HCT116 (cell line): ENCODE data around the gene TMEM62.

ENCODE experiments used
- CEBPB ChIP-seq: IDR thresholded peaks from 2 replicates; pipeline ENCODE4 v1.6.1; 2012; ENCODE audit warnings: low read depth
- CTCF ChIP-seq, 3 experiments: fragments of 200-600 bp in 1 of 3; sonication (generic) in 1 of 3; IDR thresholded peaks in 2 of 3; conservative IDR thresholded peaks in 1 of 3; 2 replicates each; pipeline ENCODE4 v1.5.1; 2012 to 2017; ENCODE audit warnings: low read depth in 2 of 3, low read length in 2 of 3, antibody characterized with exemption in 1 of 3, borderline replicate concordance in 1 of 3, control low read depth in 1 of 3, mild to moderate bottlenecking in 1 of 3, mixed read lengths in 1 of 3, mixed run types in 1 of 3, moderate library complexity in 1 of 3; ENCODE audit not compliant: insufficient read depth in 1 of 3
- EGR1 ChIP-seq: IDR thresholded peaks from 2 replicates; pipeline ENCODE4 v1.6.1; 2012; ENCODE audit warnings: low read depth
- EZH2 ChIP-seq: fragments of 200-600 bp; sonication (generic); IDR thresholded peaks from 2 replicates; pipeline ENCODE4 v1.6.1; 2017; ENCODE audit warnings: antibody characterized with exemption, mixed run types
- EZH2phosphoT487 ChIP-seq: fragments of 200-600 bp; IDR thresholded peaks from 2 replicates; pipeline ENCODE4 v1.6.1; 2018; ENCODE audit warnings: antibody characterized with exemption, borderline replicate concordance
- FOSL1 ChIP-seq: IDR thresholded peaks from 2 replicates; pipeline ENCODE4 v1.6.1; 2012; ENCODE audit warnings: low read depth
- MAX ChIP-seq: IDR thresholded peaks from 2 replicates; pipeline ENCODE4 v1.6.1; 2012
- POLR2A ChIP-seq: IDR thresholded peaks from 2 replicates; pipeline ENCODE4 v1.7.0; 2011; ENCODE audit warnings: borderline replicate concordance; ENCODE audit not compliant: insufficient read depth, insufficient read length; ENCODE audit errors: extremely low read depth
- POLR2AphosphoS5 ChIP-seq: IDR thresholded peaks from 2 replicates; pipeline ENCODE4 v1.6.1; 2011; ENCODE audit warnings: mild to moderate bottlenecking, low read depth, low read length, moderate library complexity
- RAD21 ChIP-seq: IDR thresholded peaks from 2 replicates; pipeline ENCODE4 v1.6.1; 2012; ENCODE audit warnings: low read depth, mild to moderate bottlenecking
- YY1 ChIP-seq: IDR thresholded peaks from 2 replicates; pipeline ENCODE4 v1.6.1; 2011; ENCODE audit warnings: low read length, low read depth, moderate library complexity, mild to moderate bottlenecking; ENCODE audit not compliant: insufficient replicate concordance; ENCODE audit errors: extremely low read depth
- ZFX ChIP-seq: fragments of 450-650 bp; IDR thresholded peaks from 2 replicates; pipeline ENCODE4 v1.6.1; 2017
- TF ChIP-seq, protein P1 (sequence below): IDR thresholded peaks from 2 replicates; pipeline ENCODE4 v1.6.1; 2012; ENCODE audit warnings: low read depth

DNA sequence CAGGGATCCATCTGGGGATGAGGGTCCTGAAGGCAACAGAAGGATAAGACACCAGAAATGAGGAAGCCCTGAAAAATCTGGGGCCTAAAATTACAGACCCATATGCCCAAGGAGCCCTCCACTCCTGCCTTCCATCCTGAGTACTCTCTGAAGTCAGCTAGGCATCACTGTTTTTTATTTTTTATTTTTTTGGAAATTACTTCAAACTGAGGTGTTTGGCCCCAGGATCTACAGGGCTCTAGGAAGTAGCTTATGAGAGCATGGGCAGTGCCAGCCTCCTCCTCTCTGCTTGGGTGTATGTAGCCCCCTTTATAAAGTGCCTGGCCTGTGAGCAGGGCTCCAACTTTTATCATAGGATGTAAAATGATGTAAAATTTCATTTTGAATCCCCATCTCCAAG, 79.6 kb downstream of the TMEM62 start:
- no peak for TF ChIP-seq CTCF (IDR thresholded peaks at IDR 0.05 in 2 of 3, conservative IDR thresholded peaks at IDR 0.05 in 1 of 3; ENCODE audit: borderline replicate concordance in 1 of 3, insufficient read depth in 1 of 3, low read depth in 2 of 3, low read length in 2 of 3)
- TF ChIP-seq, protein P1, sequence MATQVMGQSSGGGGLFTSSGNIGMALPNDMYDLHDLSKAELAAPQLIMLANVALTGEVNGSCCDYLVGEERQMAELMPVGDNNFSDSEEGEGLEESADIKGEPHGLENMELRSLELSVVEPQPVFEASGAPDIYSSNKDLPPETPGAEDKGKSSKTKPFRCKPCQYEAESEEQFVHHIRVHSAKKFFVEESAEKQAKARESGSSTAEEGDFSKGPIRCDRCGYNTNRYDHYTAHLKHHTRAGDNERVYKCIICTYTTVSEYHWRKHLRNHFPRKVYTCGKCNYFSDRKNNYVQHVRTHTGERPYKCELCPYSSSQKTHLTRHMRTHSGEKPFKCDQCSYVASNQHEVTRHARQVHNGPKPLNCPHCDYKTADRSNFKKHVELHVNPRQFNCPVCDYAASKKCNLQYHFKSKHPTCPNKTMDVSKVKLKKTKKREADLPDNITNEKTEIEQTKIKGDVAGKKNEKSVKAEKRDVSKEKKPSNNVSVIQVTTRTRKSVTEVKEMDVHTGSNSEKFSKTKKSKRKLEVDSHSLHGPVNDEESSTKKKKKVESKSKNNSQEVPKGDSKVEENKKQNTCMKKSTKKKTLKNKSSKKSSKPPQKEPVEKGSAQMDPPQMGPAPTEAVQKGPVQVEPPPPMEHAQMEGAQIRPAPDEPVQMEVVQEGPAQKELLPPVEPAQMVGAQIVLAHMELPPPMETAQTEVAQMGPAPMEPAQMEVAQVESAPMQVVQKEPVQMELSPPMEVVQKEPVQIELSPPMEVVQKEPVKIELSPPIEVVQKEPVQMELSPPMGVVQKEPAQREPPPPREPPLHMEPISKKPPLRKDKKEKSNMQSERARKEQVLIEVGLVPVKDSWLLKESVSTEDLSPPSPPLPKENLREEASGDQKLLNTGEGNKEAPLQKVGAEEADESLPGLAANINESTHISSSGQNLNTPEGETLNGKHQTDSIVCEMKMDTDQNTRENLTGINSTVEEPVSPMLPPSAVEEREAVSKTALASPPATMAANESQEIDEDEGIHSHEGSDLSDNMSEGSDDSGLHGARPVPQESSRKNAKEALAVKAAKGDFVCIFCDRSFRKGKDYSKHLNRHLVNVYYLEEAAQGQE: no peak
- no peak for TF ChIP-seq RAD21
- TF ChIP-seq ZFX: no peak
- TF ChIP-seq POLR2AphosphoS5: no peak
- no peak for TF ChIP-seq CEBPB
- TF ChIP-seq EZH2phosphoT487: no peak
- no peak for TF ChIP-seq POLR2A
- no peak for TF ChIP-seq EGR1
- no peak for TF ChIP-seq EZH2
- no peak for TF ChIP-seq YY1
- no peak for TF ChIP-seq FOSL1
- TF ChIP-seq MAX: no peak
